DOHH2 (cell line): ENCODE measurements around the gene ASIC3.

Experiments used
- CTCF ChIP-seq: fragments of 200-600 bp; sonication (generic); IDR thresholded peaks from one replicate; pipeline ENCODE4 v1.5.1; 2014; ENCODE audit warnings: antibody characterized with exemption, mild to moderate bottlenecking, low read depth, low read length; ENCODE audit not compliant: poor library complexity, severe bottlenecking
- EZH2phosphoT487 ChIP-seq: fragments of 200-600 bp; sonication (generic); IDR thresholded peaks from 2 replicates; pipeline ENCODE4 v1.6.1; 2017; ENCODE audit warnings: borderline replicate concordance, mild to moderate bottlenecking, antibody characterized with exemption, low read length, moderate library complexity, mixed read lengths

- no peak for TF ChIP-seq CTCF
- TF ChIP-seq EZH2phosphoT487 = no peak
Observed at GRCh38 chr7:151025924-151026671, 22.2 kb upstream of the ASIC3 start.
